RPMI7951 (cell line): ENCODE measurements around the gene PLAC1. TPM values are rescaled to one million over a fixed set of nuclear protein-coding genes. Genes with fewer than 3 reads are reported as not detected.

ENCODE experiments used
- DNase-seq: peaks from one replicate; pipeline ENCODE4 v3.0.0-alpha.2; 2012; ENCODE audit warnings: low read depth
- total RNA-seq: library from RNA; depleted of rRNA; stranded (reverse); fragments of >200 nt; shearing (Covaris generic); gene quantifications from 2 replicates; pipeline ENCODE4 v1.2.3, GENCODE V29; 2014; rRNA removed

PLAC1 gene, protein sequence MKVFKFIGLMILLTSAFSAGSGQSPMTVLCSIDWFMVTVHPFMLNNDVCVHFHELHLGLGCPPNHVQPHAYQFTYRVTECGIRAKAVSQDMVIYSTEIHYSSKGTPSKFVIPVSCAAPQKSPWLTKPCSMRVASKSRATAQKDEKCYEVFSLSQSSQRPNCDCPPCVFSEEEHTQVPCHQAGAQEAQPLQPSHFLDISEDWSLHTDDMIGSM
- 0.12 and 0.59 TPM in 2 replicates for total RNA-seq

DNA sequence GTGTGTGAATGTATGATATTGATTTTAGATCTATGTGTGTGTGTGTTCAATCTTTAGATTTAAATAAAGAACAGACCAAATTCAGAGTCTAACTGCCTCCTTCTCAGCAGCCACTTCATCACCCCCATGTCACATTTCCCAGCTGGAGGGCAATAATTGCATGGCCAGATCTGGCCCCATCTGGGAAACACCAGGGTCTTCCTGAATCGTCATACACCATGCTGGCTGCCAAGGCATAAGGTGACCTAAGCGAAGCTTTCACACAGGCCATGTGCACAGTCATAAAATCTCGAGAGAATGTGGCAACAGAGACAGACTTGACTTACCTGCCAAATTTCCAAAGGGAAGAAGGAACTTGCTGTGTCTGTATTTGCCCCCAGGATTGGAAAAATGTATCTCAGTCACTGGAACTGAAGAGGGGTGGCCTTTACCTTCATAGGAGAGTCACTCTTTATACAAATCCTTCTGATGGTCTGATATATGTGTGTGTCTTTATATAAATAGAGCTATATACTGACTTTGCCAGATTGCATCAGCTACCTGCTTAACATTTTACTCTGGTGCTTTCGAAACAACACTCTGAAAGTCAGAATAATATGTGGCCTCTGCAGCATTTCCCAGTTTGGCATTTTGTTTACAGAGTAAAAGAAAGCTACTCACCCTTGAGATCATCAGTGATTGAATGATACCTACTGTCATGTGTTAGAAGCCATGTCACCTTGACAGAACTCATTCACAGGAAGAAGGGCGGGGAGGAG is at the start of gene PLAC1:
PLAC1 (minus strand) TSS at position 470 of the 758 bp plus-strand sequence. CDS start 91,789 bp downstream, outside the sequence.
- DNase-seq = no peak

DNA sequence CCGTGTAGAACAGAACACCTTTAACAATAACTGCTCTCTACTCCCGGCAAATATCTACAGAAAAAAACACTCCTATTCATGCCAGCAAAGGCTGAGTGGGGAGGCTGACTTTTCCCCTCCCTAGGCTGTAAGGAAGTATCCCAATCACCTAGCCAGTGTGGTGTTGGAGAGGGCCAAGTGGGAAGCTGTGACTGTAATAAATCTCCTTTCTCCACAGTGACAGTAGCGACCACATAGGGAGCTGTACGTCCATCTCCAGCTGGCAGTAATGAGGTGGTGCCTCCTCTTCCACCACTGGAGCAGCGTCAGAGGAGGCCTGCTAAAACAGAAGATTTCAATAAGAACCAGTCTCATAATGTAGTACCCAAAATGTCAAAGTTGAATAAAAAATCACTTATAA is 47.9 kb upstream of the PLAC1 start:
- no peak for DNase-seq

DNA sequence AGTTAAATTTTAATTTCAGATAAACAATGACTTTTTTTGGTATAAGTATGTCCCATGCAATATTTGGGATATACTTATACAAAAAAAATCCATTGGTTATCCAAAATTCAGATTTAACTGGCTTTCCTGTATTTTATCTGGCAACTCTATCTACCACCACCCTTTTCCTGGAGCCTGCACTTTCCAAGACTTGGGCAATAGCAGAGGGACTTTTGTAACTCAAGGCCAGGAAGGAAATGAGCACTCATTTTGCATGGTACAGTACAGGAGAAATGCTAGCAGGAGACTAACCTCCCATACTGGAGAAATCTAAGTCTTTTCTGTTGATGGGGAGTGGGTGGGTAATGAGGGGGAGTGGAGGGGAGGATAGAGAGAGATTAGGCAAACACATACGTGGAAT is 37.7 kb upstream of the PLAC1 start:
- no peak for DNase-seq

DNA sequence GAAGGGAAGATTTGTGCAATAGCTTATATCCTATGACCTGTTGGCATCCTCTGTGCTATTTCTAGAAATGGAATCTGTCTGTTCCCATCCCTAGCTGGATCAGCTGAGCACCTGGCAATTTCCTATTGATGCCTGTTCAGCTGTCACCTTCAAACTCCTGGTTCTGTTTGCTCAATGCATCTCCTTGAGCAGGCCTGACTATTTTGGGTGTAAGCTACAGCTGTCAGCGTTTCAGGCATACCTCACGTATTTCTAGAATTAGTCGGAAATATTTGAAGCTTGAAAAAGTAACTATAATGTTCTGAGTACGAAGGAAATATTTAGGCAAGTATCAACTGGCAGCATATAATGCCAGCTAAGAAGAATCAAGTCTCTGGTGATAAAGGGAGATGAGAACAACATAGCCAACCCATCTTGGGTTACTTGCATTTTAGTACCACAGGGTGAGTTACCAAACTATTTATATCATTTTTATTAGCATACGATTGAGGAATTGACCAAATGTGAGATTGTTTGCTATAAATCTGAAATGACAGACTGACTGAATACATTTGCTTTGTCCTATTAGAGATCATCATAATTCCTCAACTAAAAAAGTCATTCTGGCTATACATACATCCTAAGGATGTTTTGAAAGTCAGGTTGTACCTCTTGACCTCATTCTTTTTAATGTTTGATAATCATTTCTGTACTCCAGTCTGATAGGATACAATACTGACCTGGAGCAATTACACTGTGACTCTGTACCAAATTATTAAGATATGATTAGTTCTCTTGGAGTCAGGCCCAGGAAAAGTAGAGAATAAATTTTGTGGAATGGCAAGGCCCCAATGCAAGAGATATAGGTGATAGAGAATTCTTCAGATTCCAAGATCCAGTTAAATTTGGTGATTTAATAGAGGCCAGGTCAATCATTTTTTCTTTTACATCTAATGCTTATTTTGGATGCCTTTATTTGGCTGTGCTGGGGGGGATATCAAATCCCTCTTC is 36.4 kb upstream of the PLAC1 start:
- no peak for DNase-seq

DNA sequence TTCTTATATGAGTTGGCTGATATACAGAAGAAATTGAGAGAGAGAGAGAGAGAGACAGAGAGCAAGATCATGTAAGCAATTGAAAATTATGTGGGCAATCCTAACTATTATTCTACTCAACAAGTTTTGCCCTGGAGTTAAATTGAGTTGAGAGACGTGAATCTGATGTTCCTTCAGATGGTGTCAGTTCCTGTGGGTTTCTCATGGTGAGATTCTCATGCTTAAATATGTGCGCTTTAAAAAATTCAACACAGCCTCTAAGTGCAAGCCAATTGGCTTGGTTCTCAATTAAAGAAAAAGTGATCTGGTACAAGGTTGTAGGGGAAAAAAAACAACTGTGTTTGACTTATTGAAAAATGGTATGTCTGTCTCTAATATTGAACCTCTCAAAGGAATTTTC is 35.4 kb upstream of the PLAC1 start:
- no peak for DNase-seq

DNA sequence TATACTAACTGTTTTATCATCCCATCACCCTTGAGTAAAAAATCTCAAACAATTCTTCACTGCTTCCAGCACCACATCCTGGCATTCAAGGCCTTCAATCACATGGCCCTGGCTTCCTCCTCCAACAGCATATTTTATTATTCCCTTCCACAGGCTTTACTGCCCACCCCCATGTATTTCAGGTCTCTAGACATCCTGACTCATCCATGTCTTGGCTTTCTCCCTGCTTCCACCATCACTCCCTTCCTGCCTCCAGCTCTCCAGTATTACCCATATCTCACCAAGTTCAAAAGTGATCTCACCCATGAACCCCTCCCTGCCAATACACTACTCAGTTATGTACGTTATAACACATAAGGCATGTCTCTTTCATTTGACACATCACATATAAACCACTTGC is 34.7 kb upstream of the PLAC1 start:
- DNase-seq = peak; percentile 34

DNA sequence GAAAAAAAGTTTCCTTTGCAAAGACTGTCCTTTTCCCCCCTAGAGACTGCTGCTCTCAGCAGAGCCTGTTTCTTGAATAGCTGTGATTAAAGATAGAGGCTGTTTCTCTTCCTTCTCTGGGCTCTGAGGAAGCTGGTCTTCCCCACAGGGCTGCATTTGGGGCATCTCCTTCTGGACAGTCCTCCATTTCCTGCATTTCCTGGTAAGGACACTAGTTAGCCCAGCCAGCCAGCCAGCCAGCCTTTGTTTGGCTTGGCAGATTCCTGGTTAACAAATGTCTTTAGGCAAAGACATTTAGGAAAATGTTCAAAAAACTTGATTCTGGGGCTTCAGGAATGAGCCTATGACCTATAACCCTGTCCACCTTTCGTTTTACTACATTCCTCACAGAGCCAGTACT is 34.0 kb upstream of the PLAC1 start:
- DNase-seq = no peak

DNA sequence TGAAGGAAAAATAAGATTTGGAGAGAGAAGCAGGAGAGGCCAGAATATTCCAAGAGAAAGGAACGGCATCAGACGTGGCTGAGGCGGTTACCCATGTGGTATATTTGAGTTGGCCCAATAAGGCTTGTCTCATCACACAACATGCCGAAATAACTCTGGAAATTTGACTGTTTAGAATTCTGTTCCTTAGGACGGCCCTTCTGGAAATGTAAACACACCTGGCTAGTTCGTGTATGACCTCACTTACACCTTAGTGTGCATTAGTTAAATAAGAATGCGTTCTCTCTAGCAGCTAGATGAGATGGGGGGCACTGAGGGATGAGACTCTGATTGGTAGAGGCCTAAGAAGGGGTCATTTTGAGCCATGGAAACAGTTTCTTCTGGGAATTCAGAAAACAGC is 33.2 kb upstream of the PLAC1 start:
- DNase-seq = no peak

DNA sequence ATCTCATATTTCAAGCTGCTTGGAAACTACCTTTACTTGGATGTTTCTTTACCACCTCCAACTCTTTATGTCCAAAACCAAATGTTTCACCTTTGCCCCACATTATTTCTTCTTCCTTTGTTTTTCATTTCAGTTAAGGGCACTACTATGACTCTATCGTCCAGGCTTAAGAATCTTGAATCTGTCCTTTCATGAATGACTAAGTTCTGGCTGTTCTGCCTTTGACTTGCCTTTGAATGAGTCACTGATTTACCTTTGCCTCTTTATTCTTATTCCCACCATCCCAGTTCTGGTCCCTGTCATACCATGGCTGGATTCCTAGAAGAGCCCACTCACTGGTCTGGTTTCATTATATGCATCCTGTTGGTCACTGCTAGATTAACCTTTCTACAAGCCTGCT is 30.6 kb upstream of the PLAC1 start:
- peak; percentile 60 for DNase-seq

DNA sequence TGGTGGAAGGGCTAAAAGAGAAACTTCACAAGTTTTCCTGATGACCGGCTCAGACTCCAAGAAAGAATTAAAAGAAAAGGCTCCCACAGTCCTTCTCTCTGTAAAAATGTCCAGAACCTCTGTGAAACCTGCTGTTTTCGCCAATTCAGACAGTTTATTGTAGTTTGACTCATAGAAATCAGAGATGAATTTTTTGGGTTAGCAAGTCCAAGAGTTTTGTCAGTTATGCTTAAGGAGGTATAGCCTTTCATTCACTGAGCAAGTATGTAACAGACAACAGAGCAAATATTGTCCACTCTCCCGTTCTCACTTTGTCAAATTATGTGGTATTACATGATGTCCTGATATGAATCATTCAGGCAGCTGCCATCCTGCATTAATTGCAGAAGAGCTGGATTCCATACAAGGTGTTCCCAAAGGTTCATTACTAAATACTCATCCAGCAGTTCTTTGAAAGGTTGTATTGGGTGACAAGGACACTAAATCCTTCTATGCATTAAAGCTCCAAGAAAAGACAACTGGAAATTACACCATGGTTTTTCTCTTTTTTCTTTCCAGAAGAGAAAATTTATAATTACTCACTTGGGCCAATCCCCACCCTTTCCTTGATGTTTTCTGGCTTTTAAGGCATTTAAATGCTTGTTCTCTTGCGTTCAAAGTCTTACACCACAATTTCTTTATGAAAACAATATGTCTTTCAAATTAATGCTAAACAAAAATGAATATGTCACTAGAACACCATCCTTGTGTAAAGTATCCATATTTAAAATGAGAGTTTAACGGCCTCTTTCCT is 30.0 kb upstream of the PLAC1 start:
- no peak for DNase-seq

DNA sequence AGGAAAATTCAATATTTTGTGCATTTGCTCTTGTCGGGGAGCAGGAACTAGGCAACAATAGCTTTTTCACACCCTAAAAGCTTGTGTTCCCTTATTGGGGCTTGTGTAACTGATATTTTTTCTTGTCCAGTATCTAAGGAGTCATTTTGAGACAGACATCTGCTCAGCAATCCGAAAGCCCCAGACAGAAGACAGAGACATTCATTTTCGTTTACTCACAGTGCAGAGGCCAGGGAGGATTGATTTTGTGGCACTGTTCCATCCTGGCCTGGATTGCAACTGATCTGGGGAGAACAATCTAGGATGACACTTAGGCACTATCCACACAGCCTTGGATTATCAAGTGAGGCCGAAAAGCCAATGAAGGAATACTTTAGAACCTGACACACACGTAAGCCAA is 27.4 kb upstream of the PLAC1 start:
- peak; percentile 53 for DNase-seq

DNA sequence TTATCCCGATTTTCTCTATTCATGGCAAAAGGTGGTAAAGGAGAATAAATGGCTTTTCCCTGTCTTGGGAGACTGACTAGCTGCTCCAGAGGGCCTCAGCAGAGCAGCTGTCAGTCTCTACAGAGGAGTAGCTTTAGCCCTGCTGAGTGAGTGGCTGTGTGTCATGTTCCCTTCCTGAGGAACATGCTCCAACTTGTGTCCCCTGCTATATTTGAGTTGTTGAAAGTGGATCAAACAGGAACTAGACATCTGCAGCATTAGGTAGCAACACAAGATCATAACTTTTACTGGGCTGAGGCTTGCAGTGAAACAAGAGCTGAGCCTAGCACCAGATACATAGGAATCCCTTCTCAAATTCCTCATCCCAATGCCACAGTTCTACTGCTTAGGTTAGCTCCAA is 26.7 kb upstream of the PLAC1 start:
- no peak for DNase-seq

DNA sequence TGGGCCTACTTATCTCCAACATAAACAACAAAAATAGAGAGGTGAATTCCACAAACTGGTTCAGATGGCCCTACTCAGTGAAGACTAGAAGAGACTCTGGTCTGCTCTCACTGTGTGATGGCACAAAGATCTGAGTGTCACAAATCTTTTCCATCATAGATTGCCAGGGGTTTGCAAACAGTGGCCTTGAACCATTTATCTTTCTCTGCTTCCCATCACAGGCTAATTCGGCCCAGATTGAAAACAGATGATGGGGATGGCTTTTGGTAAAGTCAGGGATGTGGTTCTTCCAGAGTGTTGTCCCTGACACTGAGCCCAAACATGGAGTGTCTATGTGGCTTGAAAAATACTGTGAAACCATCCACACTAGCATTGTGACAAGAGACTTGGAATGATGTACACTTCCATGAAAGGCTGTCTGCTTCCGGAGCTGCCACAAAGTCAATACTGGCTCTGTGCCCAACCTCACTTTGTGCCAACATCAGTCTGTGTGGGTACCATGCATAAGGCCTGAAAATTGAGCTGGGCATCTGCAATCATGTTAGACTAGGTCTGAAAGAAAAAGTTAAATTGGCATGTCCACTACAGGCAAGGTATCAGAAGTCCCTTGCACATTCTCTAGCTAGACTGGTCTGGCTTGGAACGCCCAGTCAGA is 25.2 kb upstream of the PLAC1 start:
- DNase-seq = no peak

DNA sequence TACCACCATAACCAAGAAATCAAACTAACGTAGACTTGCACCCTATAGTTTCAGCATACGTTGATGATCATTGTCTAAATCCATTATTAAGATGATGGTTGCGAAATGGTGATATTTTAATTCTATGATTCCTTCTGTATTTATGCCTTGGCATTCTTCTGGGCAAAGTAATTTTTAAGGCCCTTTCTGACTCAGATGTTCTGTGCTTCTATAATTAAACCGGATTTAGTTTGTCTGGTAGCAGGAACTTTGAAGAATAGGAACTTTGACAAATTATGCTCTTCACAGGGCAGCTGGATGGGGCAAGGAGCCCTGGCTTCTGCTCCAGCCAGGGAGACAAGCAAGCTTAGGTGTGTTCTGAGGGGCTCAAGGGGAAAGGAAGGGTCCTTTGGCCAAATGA is 23.8 kb upstream of the PLAC1 start:
- DNase-seq = no peak

DNA sequence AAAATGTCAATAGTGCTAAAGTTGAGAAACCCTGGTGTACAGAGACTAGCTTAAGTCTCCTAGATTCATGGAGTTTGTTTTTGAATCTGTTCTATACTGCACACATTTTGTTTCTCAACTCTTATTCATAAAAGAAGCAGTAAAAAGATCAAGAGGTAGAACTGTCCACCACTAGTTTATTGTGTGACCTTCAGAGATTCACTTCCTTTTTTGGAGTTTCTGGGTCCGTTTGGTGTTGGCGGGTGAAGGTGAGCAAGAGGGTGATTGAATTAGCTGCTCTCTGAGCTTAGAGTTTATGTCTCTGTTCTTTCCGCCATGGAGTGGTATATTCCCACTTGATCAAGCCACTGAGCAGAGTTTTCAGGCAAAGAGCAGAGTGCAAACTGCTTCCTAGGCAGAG is 21.4 kb upstream of the PLAC1 start:
- no peak for DNase-seq

DNA sequence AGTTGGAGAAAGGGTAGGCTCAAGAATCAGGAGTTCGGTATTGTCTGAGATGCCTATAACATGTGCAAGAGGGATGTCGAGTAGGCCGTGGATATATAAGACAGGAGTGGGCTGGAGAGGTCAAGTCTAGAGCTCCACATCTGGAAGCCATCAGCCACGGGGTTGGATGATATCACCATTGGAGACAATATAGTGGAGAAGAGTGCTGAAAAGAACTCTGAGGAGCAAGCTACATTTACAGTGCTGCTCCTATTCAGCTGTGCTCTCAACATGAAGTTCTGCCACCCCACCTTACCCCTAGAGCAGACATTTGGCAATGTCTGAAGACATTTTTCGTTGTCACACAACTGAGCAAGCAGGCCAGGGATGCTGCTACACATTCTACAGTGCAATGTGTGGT is 20.9 kb upstream of the PLAC1 start:
- peak; percentile 71 for DNase-seq

DNA sequence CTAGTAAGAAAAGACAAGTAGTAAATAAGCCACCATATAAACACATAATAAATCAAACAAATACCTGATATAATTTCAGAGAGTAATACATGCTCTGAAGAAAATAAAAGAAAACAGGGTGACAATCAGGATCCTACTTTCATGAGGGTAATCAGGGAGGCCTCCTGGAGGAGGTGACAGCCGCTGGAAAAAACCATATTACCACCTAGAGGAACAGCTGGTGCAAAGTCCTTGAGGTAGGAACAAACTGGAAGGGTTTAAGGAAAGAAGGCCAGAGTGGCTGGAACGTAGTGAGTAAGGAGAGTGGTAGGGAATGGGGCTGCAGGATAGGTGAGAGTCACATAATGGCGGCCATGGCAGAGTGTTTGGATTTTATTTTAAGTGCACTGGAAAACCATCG is 19.1 kb upstream of the PLAC1 start:
- DNase-seq = no peak

DNA sequence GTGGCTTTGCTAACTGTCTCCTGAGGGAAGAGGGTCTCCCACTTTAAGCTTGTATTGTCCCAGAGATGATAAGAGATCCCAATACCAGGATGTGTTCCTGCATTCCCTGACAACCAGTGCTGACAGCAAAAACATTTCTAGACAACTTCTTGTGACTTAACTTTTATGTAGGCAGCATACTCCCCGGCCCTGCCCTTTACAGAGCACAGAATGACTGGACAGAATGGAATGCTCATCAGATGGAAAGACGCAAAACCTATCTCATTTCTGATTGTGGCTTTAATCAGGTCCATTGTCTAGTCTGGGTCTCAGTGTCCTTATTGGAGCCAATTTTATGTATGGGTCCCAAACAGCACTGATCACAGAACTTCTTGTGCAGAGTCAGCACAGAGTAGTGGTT is 18.2 kb upstream of the PLAC1 start:
- peak; percentile 80 for DNase-seq

DNA sequence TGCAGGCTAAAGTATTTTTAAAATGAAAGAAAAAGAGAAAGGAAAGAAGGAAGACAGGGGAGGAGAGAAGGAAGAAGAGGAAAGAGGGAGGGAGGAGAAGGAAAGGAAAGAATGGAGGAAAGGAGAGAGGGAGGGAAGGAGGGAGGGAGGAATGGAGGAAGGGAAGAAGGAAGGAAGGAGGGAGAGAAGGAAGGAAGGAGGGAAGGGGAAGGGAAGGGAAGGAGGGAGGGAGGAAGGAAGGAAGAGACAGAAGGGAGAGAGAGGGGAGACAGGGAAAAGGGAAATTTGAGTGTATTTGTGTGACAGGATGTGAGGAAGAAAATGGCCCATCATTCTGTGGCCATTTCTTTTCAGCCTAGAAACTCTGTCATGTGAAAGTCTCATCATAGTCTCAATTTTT is 14.9 kb upstream of the PLAC1 start:
- no peak for DNase-seq

DNA sequence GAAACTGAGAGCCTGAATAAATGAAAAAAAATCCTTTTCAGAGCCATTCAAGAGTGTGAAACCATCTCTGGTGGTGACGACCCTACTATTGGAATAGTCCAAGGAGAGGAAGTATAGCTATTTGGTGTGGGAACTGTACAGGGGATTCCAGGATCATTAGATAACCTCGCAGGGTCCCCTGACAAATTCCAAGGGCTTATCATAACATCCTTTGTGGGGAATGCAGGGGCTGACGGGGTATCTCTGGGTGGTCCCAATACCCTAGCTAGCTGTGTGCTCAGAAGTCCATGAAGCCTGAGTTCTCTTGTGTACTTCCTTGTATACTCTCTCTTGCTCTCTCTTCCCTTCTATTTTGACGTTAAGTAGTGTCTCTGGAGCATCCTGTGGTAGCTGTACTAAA is 13.8 kb upstream of the PLAC1 start:
- DNase-seq = no peak

DNA sequence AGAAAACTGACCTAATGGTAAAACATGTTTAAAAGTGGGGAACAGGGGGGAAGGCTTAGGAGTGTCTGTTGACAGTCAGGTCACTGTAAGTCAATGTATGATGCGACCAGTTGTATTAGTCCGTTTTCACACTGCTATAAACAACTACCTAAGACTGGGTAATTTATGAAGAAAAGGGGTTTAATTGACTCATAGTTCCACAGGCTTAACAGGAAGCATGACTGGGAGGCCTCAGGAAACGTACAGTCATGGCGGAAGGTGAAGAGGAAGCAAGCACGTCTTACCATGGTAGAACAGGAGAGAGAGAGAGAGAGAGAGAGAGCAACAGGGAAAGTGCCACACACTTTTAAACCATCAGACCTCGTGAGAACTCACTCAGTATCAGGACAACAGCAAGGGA is 13.0 kb upstream of the PLAC1 start:
- peak; percentile 34 for DNase-seq
